H1 (cell line): ENCODE data around the gene ARAP3. TPM values are rescaled to one million over a fixed set of nuclear protein-coding genes. Genes with fewer than 3 reads are reported as not detected.

Experiments used
- BACH1 ChIP-seq: IDR thresholded peaks from 2 replicates; pipeline ENCODE4 v1.6.1; 2012; ENCODE audit warnings: low read length, improper control_type of control experiment
- EP300 ChIP-seq, 2 experiments: IDR thresholded peaks; 1 replicate in 1 of 2; 2 replicates in 1 of 2; pipeline ENCODE4 v1.6.1; 2011 to 2012; ENCODE audit warnings: low read depth in 2 of 2, low read length in 2 of 2, mild to moderate bottlenecking in 2 of 2, borderline replicate concordance in 1 of 2, inconsistent platforms in 1 of 2, moderate library complexity in 1 of 2
- POU5F1 ChIP-seq: IDR thresholded peaks from 2 replicates; pipeline ENCODE4 v1.6.1; 2011; ENCODE audit warnings: low read depth, mild to moderate bottlenecking, low read length, moderate library complexity
- SRF ChIP-seq: IDR thresholded peaks from 2 replicates; pipeline ENCODE4 v1.6.1; 2011; ENCODE audit warnings: mild to moderate bottlenecking, low read depth, low read length, moderate library complexity
- polyA plus RNA-seq, 7 experiments: library from polyadenylated mRNA; depleted of rRNA in 3 of 7; stranded (reverse) in 5 of 7; unstranded in 2 of 7; fragments of >200 nt in 5 of 7; fragments of 200-250 nt in 2 of 7; gene quantifications; 1 replicate in 5 of 7; 2 replicates in 1 of 7; 4 replicates in 1 of 7; pipeline versions ENCODE4 v1.2.1 to v1.2.3, GENCODE V29; 2011 to 2013; ENCODE audit warnings: missing spikeins in 2 of 7, mixed read lengths in 2 of 7
- total RNA-seq: library from RNA; stranded (reverse); fragmentation: NEBNext Ultra II Directional; extraction: Animal tissue kit (Norgen Biotek cat#: 25700); gene quantifications from 2 replicates; pipeline ENCODE4 v1.2.1, GENCODE V29; 2021

ARAP3 gene
- total and polyA plus RNA-seq, 2 of the 8 experiments (the other 6 are each of a cell fraction or from before 2014, with no cell fraction given) = 14.4 to 48.6 TPM

DNA sequence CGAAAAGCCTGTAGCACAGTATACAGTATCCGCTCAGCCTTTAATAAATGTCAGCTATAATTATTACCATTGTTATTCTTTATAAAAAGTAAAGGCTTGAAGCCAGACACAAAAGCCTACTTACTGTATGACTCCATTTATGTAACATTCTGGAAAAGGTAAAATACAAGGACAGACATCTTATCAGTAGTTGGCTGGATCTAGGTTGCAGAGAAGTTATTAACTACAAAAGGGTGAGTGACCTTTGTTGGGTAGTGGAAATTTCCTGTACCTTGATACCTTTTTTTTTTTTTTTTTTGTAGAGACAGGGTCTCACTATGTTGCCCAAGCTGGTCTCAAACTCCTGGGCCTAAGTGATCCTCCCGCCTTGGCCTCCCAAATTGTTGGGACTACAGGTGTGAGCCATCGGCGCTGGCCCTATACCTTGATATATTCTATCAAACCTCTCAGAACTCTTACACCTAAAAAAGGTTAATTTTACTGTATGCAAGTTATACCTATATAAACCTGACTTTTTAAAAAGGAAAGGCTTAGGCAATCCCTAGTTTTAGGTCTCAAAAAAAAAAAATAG, 51.4 kb downstream of the ARAP3 start (continued):
- no peak for TF ChIP-seq BACH1
- TF ChIP-seq POU5F1 = no peak
- TF ChIP-seq EP300 (IDR thresholded peaks at IDR 0.05; ENCODE audit: borderline replicate concordance in 1 of 2, low read depth in 2 of 2, low read length in 2 of 2) = no peak
- TF ChIP-seq SRF = no peak
